HepG2 (cell line): Measurements from ENCODE around the gene MAP1LC3A. TPM values are rescaled to one million over a fixed set of nuclear protein-coding genes. Genes with fewer than 3 reads are reported as not detected.
A peak's percentile ranks its signal among the peaks of the same experiment; 100 is the strongest.

Experiments
- ATAC-seq: fragments of 200-7000 bp; cut with Tn5 transposase; 3 replicates; pipeline ENCODE4 v1.9.1; 2020; ENCODE audit warnings: mild to moderate bottlenecking, moderate library complexity
- BruUV-seq: library from RNA; stranded (reverse); fragments of 400-500 nt; replicated peaks from 2 replicates; lab custom pipeline; 2021; lab: Mats Ljungman, UMichigan
- CTCF ChIA-PET: fragments of 300-600 bp; formaldehyde crosslinking; extraction: SDS; loops from one replicate; lab custom pipeline; 2021; ENCODE audit warnings: low total read pairs, inconsistent platforms, low intra/inter-chr PET ratio; lab: Yijun Ruan, JAX
- POLR2A ChIA-PET: fragments of 350-600 bp; sonication (Branson Sonifier 250); formaldehyde crosslinking; loops from one replicate; lab custom pipeline; 2020; ENCODE audit warnings: antibody characterized with exemption, inconsistent platforms; lab: Yijun Ruan, JAX
- DNase-seq: peaks from one replicate; pipeline ENCODE4 v3.0.0-alpha.2; 2015; ENCODE audit warnings: low spot score
- FAIRE-seq: peaks from 3 replicates; lab custom pipeline; 2011; peaks lifted over from hg19 to GRCh38; lab: Jason Lieb, UNC
- H2AFZ ChIP-seq: one replicate; pipeline ENCODE4 v1.6.1; 2011; ENCODE audit warnings: low read length, inconsistent platforms
- H3K27ac ChIP-seq: fragments of 300-600 bp; 3 replicates; pipeline ENCODE4 v1.8.0; 2011; ENCODE audit warnings: mixed run types, mild to moderate bottlenecking, mixed read lengths, low read length, inconsistent platforms; ENCODE audit not compliant: insufficient read depth; ENCODE audit errors: extremely low read length
- H3K27me3 ChIP-seq, 2 experiments: fragments of 200-600 bp in 1 of 2; 2 replicates in 1 of 2; 3 replicates in 1 of 2; pipeline versions ENCODE4 v1.6.0 to v1.8.0; 2011; ENCODE audit warnings: low read length in 2 of 2, mild to moderate bottlenecking in 2 of 2, moderate library complexity in 2 of 2, inconsistent platforms in 1 of 2; ENCODE audit not compliant: insufficient read depth in 2 of 2, control insufficient read depth in 1 of 2
- H3K36me3 ChIP-seq, 2 experiments: fragments of 200-600 bp in 1 of 2; replicated peaks in 1 of 2; 2 replicates in 1 of 2; 3 replicates in 1 of 2; pipeline versions ENCODE4 v1.5.1 to v1.8.0; 2011; ENCODE audit warnings: low read length in 2 of 2, inconsistent platforms in 1 of 2; ENCODE audit not compliant: insufficient read depth in 2 of 2, control insufficient read depth in 1 of 2
- H3K4me1 ChIP-seq: 2 replicates; pipeline ENCODE4 v1.5.1; 2012; ENCODE audit warnings: low read length, inconsistent platforms; ENCODE audit not compliant: insufficient read depth
- H3K4me2 ChIP-seq: 2 replicates; pipeline ENCODE4 v1.6.0; 2011; ENCODE audit warnings: low read depth, low read length, inconsistent platforms
- H3K4me3 ChIP-seq, 3 experiments: fragments of 200-600 bp in 1 of 3; sonication (generic), shearing (Covaris generic) in 1 of 3; replicated peaks in 1 of 3; 2 replicates each; pipeline ENCODE4 v1.5.1; 2011 to 2016; ENCODE audit warnings: low read length in 3 of 3, inconsistent platforms in 2 of 3, low read depth in 2 of 3, mild to moderate bottlenecking in 2 of 3, control low read depth in 1 of 3, mixed read lengths in 1 of 3; ENCODE audit not compliant: insufficient read depth in 1 of 3
- H3K79me2 ChIP-seq: one replicate; pipeline ENCODE4 v1.6.1; 2011; ENCODE audit warnings: low read length, inconsistent platforms; ENCODE audit not compliant: insufficient read depth
- H3K9ac ChIP-seq: 2 replicates; pipeline ENCODE4 v1.6.0; 2011; ENCODE audit warnings: mild to moderate bottlenecking, low read depth, low read length, inconsistent platforms; ENCODE audit not compliant: insufficient read depth
- H3K9me3 ChIP-seq: 2 replicates; pipeline ENCODE4 v1.5.1; 2012; ENCODE audit warnings: mild to moderate bottlenecking, low read length
- H4K20me1 ChIP-seq: 2 replicates; pipeline ENCODE4 v1.6.0; 2011; ENCODE audit warnings: inconsistent platforms, mild to moderate bottlenecking, low read length, moderate library complexity; ENCODE audit not compliant: insufficient read depth
- FOXK2 ChIP-seq: fragments of 450-650 bp; IDR thresholded peaks from 2 replicates; pipeline ENCODE4 v1.6.1; 2016
- HDAC1 ChIP-seq: sonication (generic); formaldehyde crosslinking; IDR thresholded peaks from 2 replicates; pipeline ENCODE4 v1.5.1; 2020; ENCODE audit warnings: mild to moderate bottlenecking, missing genetic modification reagents
- HIVEP1 ChIP-seq: sonication (generic); formaldehyde crosslinking; IDR thresholded peaks from 2 replicates; pipeline ENCODE4 v1.4.0; 2020; ENCODE audit warnings: mild to moderate bottlenecking, missing genetic modification reagents
- HMG20A ChIP-seq: IDR thresholded peaks from 2 replicates; pipeline ENCODE4 v1.6.1; 2016; ENCODE audit warnings: borderline replicate concordance
- HNF4A ChIP-seq: sonication (generic); formaldehyde crosslinking; IDR thresholded peaks from 2 replicates; pipeline ENCODE4 v1.4.0; 2020; ENCODE audit warnings: missing genetic modification reagents
- LBX2 ChIP-seq: sonication (generic); formaldehyde crosslinking; IDR thresholded peaks from 2 replicates; pipeline ENCODE4 v1.5.0; 2020; ENCODE audit warnings: missing genetic modification reagents, mild to moderate bottlenecking, borderline replicate concordance
- MEIS2 ChIP-seq: sonication (generic); formaldehyde crosslinking; IDR thresholded peaks from 2 replicates; pipeline ENCODE4 v1.9.0; 2021; ENCODE audit warnings: mild to moderate bottlenecking, missing genetic modification reagents
- RBFOX2 ChIP-seq: fragments of 200-400 bp; formaldehyde crosslinking; IDR thresholded peaks from 2 replicates; pipeline ENCODE4 v1.6.1; 2017; ENCODE audit warnings: low read depth, mild to moderate bottlenecking, low read length
- RCOR2 ChIP-seq: IDR thresholded peaks from 2 replicates; pipeline ENCODE4 v1.6.1; 2016; ENCODE audit warnings: missing biosample characterization, missing genetic modification reagents
- ZKSCAN8 ChIP-seq: IDR thresholded peaks from 2 replicates; pipeline ENCODE4 v1.6.1; 2016; ENCODE audit warnings: borderline replicate concordance, missing genetic modification reagents, missing compliant biosample characterization
- ZNF3 ChIP-seq: IDR thresholded peaks from 2 replicates; pipeline ENCODE4 v1.7.0; 2017; ENCODE audit warnings: inconsistent platforms
- ZNF691 ChIP-seq: sonication (generic); formaldehyde crosslinking; IDR thresholded peaks from 2 replicates; pipeline ENCODE4 v1.4.0; 2020; ENCODE audit warnings: missing genetic modification reagents, low read depth, mild to moderate bottlenecking, borderline replicate concordance
- ZNF816 ChIP-seq: sonication (generic); formaldehyde crosslinking; IDR thresholded peaks from 2 replicates; pipeline ENCODE4 v1.8.0; 2022; ENCODE audit warnings: missing genetic modification reagents, mild to moderate bottlenecking, borderline replicate concordance
- ZNF878 ChIP-seq: sonication (generic); formaldehyde crosslinking; IDR thresholded peaks from 2 replicates; pipeline ENCODE4 v1.8.1; 2023; ENCODE audit warnings: mild to moderate bottlenecking, missing genetic modification reagents, moderate library complexity
- ZNF879 ChIP-seq: sonication (generic); formaldehyde crosslinking; IDR thresholded peaks from 2 replicates; pipeline ENCODE4 v1.8.1; 2023; ENCODE audit warnings: missing genetic modification reagents
- WGBS: methylation state at CpG from one replicate; pipeline ENCODE4 v1.1.6; 2017; ENCODE audit warnings: low lambda C conversion rate; 5-methylcytosine and 5-hydroxymethylcytosine counted together
- in situ Hi-C: cut with HindIII; loops from 2 replicates; pipeline ENCODE4 v1.10.0; 2017; ENCODE audit warnings: low pct_unique_long_range_greater_than_20kb; ENCODE audit not compliant: extremely low pct_ligation_motif_present
- intact Hi-C: fragments of 100-400 bp; cut with micrococcal nuclease; formaldehyde crosslinking; loops from one replicate; pipeline ENCODE4 v1.10.0; 2022; ENCODE audit not compliant: unreplicated experiment
- polyA plus RNA-seq, 8 experiments: library from polyadenylated mRNA; depleted of rRNA in 3 of 8; stranded (reverse) in 7 of 8; unstranded in 1 of 8; fragments of >200 nt; fragmentation: Illumina TruSeq in 4 of 8; extraction: Trizol in 4 of 8; gene quantifications; 2 replicates each; pipeline versions ENCODE4 v1.2.1 to v1.2.3, GENCODE V29; 2011 to 2016; ENCODE audit warnings: low read depth in 4 of 8, missing spikeins in 1 of 8, mixed read lengths in 1 of 8; ENCODE audit not compliant: insufficient read depth in 1 of 8
- total RNA-seq, 5 experiments: library from RNA; depleted of rRNA; stranded (reverse); fragments of >200 nt; fragmentation: Illumina TruSeq; extraction: Trizol; gene quantifications; 2 replicates each; pipeline ENCODE4 v1.2.3, GENCODE V29; 2016; ENCODE audit warnings: low read depth in 1 of 5
- TF ChIP-seq, protein P1 (sequence below): sonication (generic); formaldehyde crosslinking; IDR thresholded peaks from 2 replicates; pipeline ENCODE4 v1.4.0; 2020; ENCODE audit warnings: missing genetic modification reagents

MAP1LC3A gene
- total and polyA plus RNA-seq, 2 of the 13 experiments (the other 11 are each of a cell fraction or from before 2014, with no cell fraction given): not detected

DNA sequence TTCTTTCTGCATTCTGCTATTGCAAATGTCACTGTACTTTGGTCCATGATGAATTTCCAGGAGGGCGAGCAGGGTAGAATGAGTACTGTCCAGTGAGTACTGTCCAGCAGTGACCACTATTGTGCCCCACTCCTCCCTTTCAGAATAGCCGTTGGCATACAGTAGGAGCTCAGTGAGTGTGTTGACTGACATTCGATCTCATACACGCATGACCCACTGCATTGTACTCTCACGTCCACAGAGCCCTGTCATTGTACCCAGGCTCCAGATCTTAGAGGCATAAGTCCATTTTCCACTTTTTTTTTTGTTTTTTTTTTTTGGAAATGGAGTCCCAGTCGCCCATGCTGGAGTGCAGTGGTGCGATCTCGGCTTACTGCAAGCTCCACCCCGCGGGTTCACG, 34.1 kb upstream of the MAP1LC3A start:
- peaks cover 67% of the 10 kb centered on the region for H3K79me2 ChIP-seq
- ATAC-seq (no peak), FAIRE-seq (no peak), DNase-seq (no peak)
- TF ChIP-seq RBFOX2 (no peak), FOXK2 (no peak), HIVEP1 (CRISPR knock-in tag) (no peak), HNF4A (no peak), RCOR2 (CRISPR knock-in tag) (no peak), HDAC1 (CRISPR knock-in tag) (no peak), ZNF691 (peak; percentile 44; the same call in 1 of the 2 replicates), ZNF878 (CRISPR knock-in tag) (no peak), MEIS2 (CRISPR knock-in tag) (no peak), ZNF3 (CRISPR knock-in tag) (peak; percentile 62; the same call in 1 of the 2 replicates), LBX2 (CRISPR knock-in tag) (no peak), ZNF879 (CRISPR knock-in tag) (no peak), HMG20A (CRISPR knock-in tag) (no peak), ZNF816 (CRISPR knock-in tag) (no peak), ZKSCAN8 (CRISPR knock-in tag) (peak; percentile 85; the same call in 1 of the 2 replicates)
- TF ChIP-seq, protein P1, sequence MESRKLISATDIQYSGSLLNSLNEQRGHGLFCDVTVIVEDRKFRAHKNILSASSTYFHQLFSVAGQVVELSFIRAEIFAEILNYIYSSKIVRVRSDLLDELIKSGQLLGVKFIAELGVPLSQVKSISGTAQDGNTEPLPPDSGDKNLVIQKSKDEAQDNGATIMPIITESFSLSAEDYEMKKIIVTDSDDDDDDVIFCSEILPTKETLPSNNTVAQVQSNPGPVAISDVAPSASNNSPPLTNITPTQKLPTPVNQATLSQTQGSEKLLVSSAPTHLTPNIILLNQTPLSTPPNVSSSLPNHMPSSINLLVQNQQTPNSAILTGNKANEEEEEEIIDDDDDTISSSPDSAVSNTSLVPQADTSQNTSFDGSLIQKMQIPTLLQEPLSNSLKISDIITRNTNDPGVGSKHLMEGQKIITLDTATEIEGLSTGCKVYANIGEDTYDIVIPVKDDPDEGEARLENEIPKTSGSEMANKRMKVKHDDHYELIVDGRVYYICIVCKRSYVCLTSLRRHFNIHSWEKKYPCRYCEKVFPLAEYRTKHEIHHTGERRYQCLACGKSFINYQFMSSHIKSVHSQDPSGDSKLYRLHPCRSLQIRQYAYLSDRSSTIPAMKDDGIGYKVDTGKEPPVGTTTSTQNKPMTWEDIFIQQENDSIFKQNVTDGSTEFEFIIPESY (CRISPR knock-in tag): 0 out of 2 replicates have a peak, but pooled peaks have one; percentile 3
- H3K27ac ChIP-seq: peak overlapping the region; percentile 13
- no peak overlapping the region for H3K4me2 ChIP-seq
- H3K4me3 ChIP-seq: no peak overlapping the region
- H2AFZ ChIP-seq: no peak overlapping the region
- in situ Hi-C loops (no loop called here), intact Hi-C loops (no loop called here)
- H3K27me3 ChIP-seq: no peaks in the 10 kb centered on the region
- peaks cover 42% of the 10 kb centered on the region for H4K20me1 ChIP-seq
- ChIA-PET CTCF (no interaction called here), POLR2A (interaction anchor here (2.0 to 2.4 kb wide), 3 partner anchors 8 to 213 kb away, joined by 6 to 32 read pairs (median 9); partner anchors contain the start of genes DYNLRB1 and TP53INP2)
- peaks cover 56% of the 10 kb centered on the region for H3K4me1 ChIP-seq
- 94% methylated on average over 11 of the region's 11 CpGs for WGBS
- BruUV-seq: no TSS peak
- no peaks in the 10 kb centered on the region for H3K9me3 ChIP-seq
- H3K36me3 ChIP-seq: peaks cover 21 to 41% of the 10 kb centered on the region in 2 experiments
- H3K9ac ChIP-seq: no peak overlapping the region
